T-helper 1 cell treated with Interleukin-12 subunit alpha and Interleukin-12 subunit beta and Interleukin-4 antibody, amounts not matched to agents 30 ng/mL and 1 ng/mL, for 36 hours (primary cell): ENCODE data around the gene MUC2. TPM values are rescaled to one million over a fixed set of nuclear protein-coding genes. Genes with fewer than 3 reads are reported as not detected.

Source experiments
- intact Hi-C: fragments of 100-400 bp; cut with micrococcal nuclease; formaldehyde crosslinking; loops from one replicate; pipeline ENCODE4 v1.15.1; 2024
- total RNA-seq: library from RNA; stranded (reverse); gene quantifications from 2 replicates; pipeline ENCODE4 v1.2.3, GENCODE V29; 2022

MUC2 gene
- total RNA-seq, 1 donor from 2014 or later = not detected

GRCh38 chr11:1117992-1118391 is 43.3 kb downstream of the MUC2 start:
- intact Hi-C loops = loop anchor here (10.0 kb wide), 1 partner anchor 457 kb away; the partner anchor contains the start of gene DUSP8

DNA sequence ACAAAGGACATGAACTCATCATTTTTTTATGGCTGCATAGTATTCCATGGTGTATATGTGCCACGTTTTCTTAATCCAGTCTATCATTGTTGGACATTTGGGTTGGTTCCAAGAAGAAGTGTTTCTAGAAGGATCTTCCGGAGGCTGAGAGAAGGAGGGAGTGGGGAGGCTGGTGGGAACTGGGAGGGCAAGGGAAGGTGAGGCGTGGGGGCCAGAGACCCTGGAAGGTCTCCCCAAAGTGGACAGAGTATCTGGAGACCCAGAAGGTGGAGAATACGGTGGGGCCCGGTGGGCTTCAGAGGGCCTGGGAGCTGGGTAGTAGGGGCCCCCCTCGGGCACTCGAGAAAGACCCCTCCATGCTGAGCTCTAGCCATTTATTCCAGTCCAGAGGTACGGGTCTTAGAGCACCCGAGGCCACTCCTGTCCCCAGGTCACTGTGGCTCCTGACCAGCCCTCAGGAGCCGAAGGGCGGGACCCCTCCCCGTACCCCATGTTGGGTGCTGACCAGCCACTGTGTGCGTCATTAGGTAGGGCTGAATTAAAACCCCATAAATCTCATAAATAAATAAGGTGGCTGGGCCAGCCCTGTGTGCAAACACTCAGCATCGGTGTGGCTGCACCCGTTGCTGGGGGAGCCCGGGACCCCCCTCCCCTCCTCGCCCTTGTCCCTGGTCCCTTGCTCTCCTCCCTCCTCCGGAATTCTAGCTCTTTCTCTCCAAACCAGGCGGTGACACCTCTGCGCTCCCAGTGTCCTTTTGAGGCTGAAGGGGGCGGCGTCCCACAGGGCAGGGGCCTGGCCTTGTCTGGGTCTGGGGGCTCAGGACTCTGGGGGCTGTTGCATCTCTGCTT is 44.3 kb downstream of the MUC2 start:
- intact Hi-C loops = loop anchor here (10.0 kb wide), 1 partner anchor 456 kb away; the partner anchor contains the start of gene DUSP8

- intact Hi-C loops = loop anchor here (10.0 kb wide), 1 partner anchor 455 kb away; the partner anchor contains the start of gene DUSP8
Observed at GRCh38 chr11:1119604-1120146, 45.0 kb downstream of the MUC2 start.

DNA sequence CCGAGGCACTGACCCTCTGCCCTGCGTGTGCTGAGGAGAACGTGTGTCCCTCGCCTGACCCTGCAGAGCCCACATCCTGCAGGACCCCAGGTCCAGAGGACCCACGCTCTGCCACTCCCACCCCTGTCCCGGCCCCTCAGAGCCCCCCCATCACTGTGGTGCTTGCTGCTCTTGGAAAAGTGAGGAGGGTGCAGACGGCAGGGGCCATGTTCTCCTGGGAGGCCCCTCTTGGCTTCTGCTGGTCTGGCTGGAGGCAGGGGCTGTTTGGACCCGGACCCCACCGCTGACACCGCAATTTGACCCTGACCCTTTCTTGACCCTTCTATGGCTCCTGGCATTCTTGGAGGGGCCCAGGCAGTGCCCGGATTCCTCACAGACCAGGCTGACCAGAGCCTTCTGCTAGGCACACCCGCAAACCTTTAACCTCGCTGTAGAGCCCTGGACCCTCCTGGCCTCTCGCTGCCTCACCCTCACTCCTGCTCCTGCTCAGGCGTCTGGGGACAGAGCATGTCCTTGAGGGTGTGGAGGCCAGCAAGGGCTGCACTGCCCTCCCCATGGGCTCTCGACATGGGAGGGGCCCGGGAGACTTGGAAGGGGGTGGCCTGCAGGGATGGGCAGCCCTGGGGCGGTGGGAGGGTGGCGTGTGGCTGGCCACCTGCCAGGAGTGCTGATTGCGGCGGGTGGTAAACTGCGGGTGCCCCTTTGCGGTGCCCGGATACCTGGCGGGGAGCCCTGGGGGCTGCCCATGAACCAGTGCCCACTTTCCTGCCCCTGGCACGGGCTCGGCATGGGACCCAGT is 46.1 kb downstream of the MUC2 start:
- intact Hi-C loops = no loop called here

DNA sequence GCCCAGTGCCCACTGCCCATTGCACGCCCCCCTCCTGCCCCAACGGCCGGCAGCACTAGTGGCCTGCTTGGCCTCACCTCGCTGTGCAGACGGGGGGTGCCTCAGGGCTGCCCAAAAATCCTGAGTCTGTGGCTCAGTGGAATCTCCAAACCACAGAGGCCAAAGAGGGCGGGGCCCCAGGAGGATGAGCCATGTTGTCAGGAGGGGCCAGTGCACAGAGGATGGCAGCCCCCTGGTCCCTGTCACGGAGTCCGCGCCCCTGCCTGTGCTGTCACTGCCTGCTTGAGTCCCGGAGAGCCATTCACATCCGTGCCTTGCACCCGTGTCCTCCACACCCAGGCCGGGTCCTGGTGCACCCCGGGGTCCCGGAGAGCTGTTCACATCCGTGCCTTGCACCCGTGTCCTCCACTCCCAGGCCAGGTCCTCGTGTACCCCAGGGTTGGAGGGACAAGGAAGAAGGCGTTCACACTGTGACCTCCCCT is 46.7 kb downstream of the MUC2 start:
- intact Hi-C loops = no loop called here

GRCh38 chr11:1121813-1122663 is 47.4 kb downstream of the MUC2 start:
- intact Hi-C loops = no loop called here

DNA sequence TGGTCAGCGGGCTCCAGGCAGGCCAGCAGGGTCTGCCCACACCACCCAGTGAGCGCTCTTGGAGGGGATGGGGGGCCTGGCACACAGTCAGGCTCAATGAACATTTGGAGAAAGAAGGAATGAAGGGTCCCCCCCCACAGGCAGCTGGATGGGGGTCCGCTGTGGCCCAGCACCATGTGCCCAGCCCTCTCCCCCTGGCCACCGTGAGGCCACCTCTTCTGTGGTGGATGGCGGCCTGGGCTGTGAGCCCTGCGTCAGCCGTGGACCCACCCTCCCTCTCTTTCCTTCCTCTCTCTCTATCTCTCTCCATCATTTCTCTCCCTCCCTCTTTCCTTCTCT is 48.0 kb downstream of the MUC2 start:
- intact Hi-C loops = no loop called here

DNA sequence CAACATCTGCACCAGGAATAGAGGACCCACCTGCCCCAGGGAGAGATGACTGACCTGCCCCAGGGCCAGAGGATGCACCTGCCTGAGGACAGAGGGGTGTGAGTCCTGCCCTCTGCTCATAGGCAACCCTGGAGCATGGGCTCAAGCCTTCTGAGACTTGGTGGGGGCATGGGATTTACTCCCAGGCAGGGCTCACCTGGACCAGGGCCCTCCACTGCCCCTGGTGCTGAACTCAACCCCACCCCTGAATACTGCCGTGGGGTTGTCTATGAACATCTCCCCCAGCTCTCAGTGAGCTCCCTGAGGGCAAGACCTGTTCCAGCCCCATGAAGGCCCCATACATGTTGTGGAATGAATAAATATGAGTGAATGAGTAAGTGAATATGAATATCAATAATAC is 49.3 kb downstream of the MUC2 start:
- intact Hi-C loops = no loop called here

Other genes with a start within 250 kb of the MUC2 start
- gene CRACR2B, start 247.0 kb upstream of the MUC2 start, total RNA-seq = 1.3 and 1.9 TPM in 2 replicates
- gene CD151, start 241.9 kb upstream of the MUC2 start, total RNA-seq = 24.6 and 24.7 TPM in 2 replicates
- 99.9 and 111 TPM in 2 replicates for gene POLR2L, start 232.3 kb upstream of the MUC2 start, total RNA-seq
- 10.8 and 11.2 TPM in 2 replicates for gene TSPAN4, start 232.0 kb upstream of the MUC2 start, total RNA-seq
- gene CHID1, start 164.1 kb upstream of the MUC2 start, total RNA-seq = 53.4 and 54.7 TPM in 2 replicates
- 67.6 and 69.7 TPM in 2 replicates for gene AP2A2, start 149.0 kb upstream of the MUC2 start, total RNA-seq
- not detected in 2 replicates for gene MUC6, start 38.2 kb upstream of the MUC2 start, total RNA-seq
- not detected in 2 replicates for gene MUC5AC, start 83.1 kb downstream of the MUC2 start, total RNA-seq
- gene MUC5B, start 148.2 kb downstream of the MUC2 start, total RNA-seq = not detected in 2 replicates
- 43.2 TPM in 2 replicates for gene TOLLIP, start 234.8 kb downstream of the MUC2 start, total RNA-seq